H1 (cell line): ENCODE measurements around the gene DLEC1. TPM values are rescaled to one million over a fixed set of nuclear protein-coding genes. Genes with fewer than 3 reads are reported as not detected.
A peak's percentile ranks its signal among the peaks of the same experiment; 100 is the strongest.

Experiments
- CTCF ChIA-PET: fragments of 300-600 bp; sonication (Branson Sonifier 250); formaldehyde crosslinking; loops from one replicate; lab custom pipeline; 2021; ENCODE audit not compliant: partially characterized antibody; lab: Charles Lee
- POLR2A ChIA-PET: fragments of 300-600 bp; sonication (Branson Sonifier 250); formaldehyde crosslinking; loops from one replicate; lab custom pipeline; 2021; ENCODE audit warnings: inconsistent platforms; ENCODE audit not compliant: partially characterized antibody; lab: Charles Lee
- DNase-seq, 2 experiments: peaks; one replicate each; pipeline versions ENCODE4 v3.0.0 to v3.0.0-alpha.2; 2010 to 2022; ENCODE audit warnings: low spot score in 2 of 2, low read depth in 1 of 2, mixed read lengths in 1 of 2
- FAIRE-seq: peaks from 2 replicates; lab custom pipeline; 2011; peaks lifted over from hg19 to GRCh38; lab: Jason Lieb, UNC
- H2AFZ ChIP-seq: 2 replicates; pipeline ENCODE4 v1.8.1; 2012; ENCODE audit warnings: low read length, inconsistent platforms
- H2AK5ac ChIP-seq: 2 replicates; pipeline ENCODE4 v1.6.1; 2013; ENCODE audit warnings: low read depth, low read length
- H2BK120ac ChIP-seq: replicated peaks from 2 replicates; pipeline ENCODE3; 2013; ENCODE audit warnings: low read depth, low read length, inconsistent platforms
- H2BK12ac ChIP-seq: 2 replicates; pipeline ENCODE4 v1.6.1; 2013; ENCODE audit warnings: low read depth, low read length
- H2BK15ac ChIP-seq: 2 replicates; pipeline ENCODE4 v1.6.1; 2013; ENCODE audit warnings: low read length
- H2BK20ac ChIP-seq: 2 replicates; pipeline ENCODE4 v1.6.1; 2013; ENCODE audit warnings: low read length
- H2BK5ac ChIP-seq: 2 replicates; pipeline ENCODE4 v1.6.1; 2013; ENCODE audit warnings: low read depth, low read length
- H3K14ac ChIP-seq: 2 replicates; pipeline ENCODE4 v1.6.1; 2013; ENCODE audit warnings: inconsistent platforms; ENCODE audit not compliant: insufficient read length
- H3K18ac ChIP-seq: 2 replicates; pipeline ENCODE4 v1.6.1; 2013; ENCODE audit warnings: low read length; ENCODE audit errors: extremely low read depth
- H3K23ac ChIP-seq: 2 replicates; pipeline ENCODE4 v1.6.1; 2013; ENCODE audit warnings: inconsistent platforms; ENCODE audit not compliant: insufficient read length
- H3K23me2 ChIP-seq: 2 replicates; pipeline ENCODE4 v1.6.1; 2013; ENCODE audit warnings: low read depth, low read length
- H3K27ac ChIP-seq: 2 replicates; pipeline ENCODE4 v1.6.1; 2011; ENCODE audit warnings: low read depth, low read length, inconsistent platforms
- H3K27me3 ChIP-seq, 4 experiments: replicated peaks in 1 of 4; 1 replicate in 1 of 4; 2 replicates in 3 of 4; pipeline versions ENCODE4 v1.6.1 to v1.8.1; 2011 to 2013; ENCODE audit warnings: low read length in 3 of 4, mild to moderate bottlenecking in 3 of 4, inconsistent platforms in 2 of 4, mixed read lengths in 2 of 4, moderate library complexity in 1 of 4; ENCODE audit not compliant: control insufficient read depth in 3 of 4, insufficient read depth in 3 of 4; ENCODE audit errors: extremely low read depth in 1 of 4
- H3K36me3 ChIP-seq, 4 experiments: 2 replicates each; pipeline versions ENCODE4 v1.6.1 to v1.8.1; 2011 to 2013; ENCODE audit warnings: mild to moderate bottlenecking in 4 of 4, low read length in 3 of 4, moderate library complexity in 2 of 4, control low read depth in 1 of 4, inconsistent platforms in 1 of 4; ENCODE audit not compliant: insufficient read depth in 4 of 4, control insufficient read depth in 2 of 4
- H3K4ac ChIP-seq: replicated peaks from 2 replicates; pipeline ENCODE3; 2013; ENCODE audit warnings: low read length, low read depth, mixed read lengths, inconsistent platforms; ENCODE audit not compliant: insufficient read length
- H3K4me1 ChIP-seq, 4 experiments: replicated peaks in 1 of 4; 1 replicate in 1 of 4; 2 replicates in 3 of 4; pipeline versions ENCODE4 v1.6.1 to v1.8.1; 2011 to 2013; ENCODE audit warnings: low read length in 3 of 4, inconsistent platforms in 2 of 4, mixed read lengths in 1 of 4; ENCODE audit not compliant: insufficient read depth in 4 of 4, control insufficient read depth in 3 of 4
- H3K4me2 ChIP-seq, 2 experiments: 2 replicates each; pipeline versions ENCODE4 v1.6.1 to v1.8.1; 2011 to 2013; ENCODE audit warnings: low read depth in 2 of 2, low read length in 2 of 2, control low read depth in 1 of 2, inconsistent platforms in 1 of 2, mild to moderate bottlenecking in 1 of 2; ENCODE audit not compliant: insufficient read depth in 1 of 2
- H3K4me3 ChIP-seq, 4 experiments: fragments of 200-600, 300-600 bp in 1 of 4; sonication (generic), shearing (Covaris generic), sonication (Bioruptor Twin) in 1 of 4; 2 replicates each; pipeline versions ENCODE4 v1.5.1 to v1.8.1; 2011 to 2016; ENCODE audit warnings: low read length in 4 of 4, low read depth in 3 of 4, control low read depth in 2 of 4, inconsistent platforms in 2 of 4, mild to moderate bottlenecking in 2 of 4, mixed read lengths in 1 of 4, moderate library complexity in 1 of 4; ENCODE audit not compliant: insufficient read depth in 2 of 4; ENCODE audit errors: extremely low read depth in 1 of 4
- H3K56ac ChIP-seq: replicated peaks from 2 replicates; pipeline ENCODE3; 2013; ENCODE audit warnings: low read depth, mild to moderate bottlenecking, mixed read lengths, low read length, inconsistent platforms; ENCODE audit not compliant: insufficient read length
- H3K79me1 ChIP-seq: 2 replicates; pipeline ENCODE4 v1.6.1; 2013; ENCODE audit warnings: low read depth, low read length, control low read depth
- H3K79me2 ChIP-seq, 2 experiments: 2 replicates each; pipeline versions ENCODE4 v1.6.1 to v1.8.1; 2012 to 2013; ENCODE audit warnings: low read length in 2 of 2, mild to moderate bottlenecking in 2 of 2, inconsistent platforms in 1 of 2; ENCODE audit not compliant: insufficient read depth in 2 of 2, control insufficient read depth in 1 of 2
- H3K9ac ChIP-seq, 4 experiments: replicated peaks in 1 of 4; 1 replicate in 1 of 4; 2 replicates in 3 of 4; pipeline versions ENCODE4 v1.6.1 to v1.8.1; 2011 to 2013; ENCODE audit warnings: low read depth in 3 of 4, low read length in 3 of 4, control low read depth in 2 of 4, mild to moderate bottlenecking in 2 of 4, moderate library complexity in 2 of 4, inconsistent platforms in 1 of 4; ENCODE audit errors: extremely low read depth in 1 of 4
- H3K9me3 ChIP-seq, 2 experiments: 2 replicates each; pipeline versions ENCODE4 v1.6.1 to v1.8.1; 2012 to 2013; ENCODE audit warnings: mild to moderate bottlenecking in 2 of 2, moderate library complexity in 2 of 2, control low read depth in 1 of 2, inconsistent platforms in 1 of 2, low read depth in 1 of 2, low read length in 1 of 2, mixed read lengths in 1 of 2; ENCODE audit not compliant: insufficient read depth in 2 of 2
- H4K20me1 ChIP-seq, 2 experiments: replicated peaks in 1 of 2; 2 replicates each; pipeline versions ENCODE3 to v1.8.1; 2011 to 2013; ENCODE audit warnings: inconsistent platforms in 2 of 2, low read length in 2 of 2, mild to moderate bottlenecking in 1 of 2; ENCODE audit not compliant: insufficient read depth in 2 of 2, control insufficient read depth in 1 of 2
- H4K5ac ChIP-seq: 2 replicates; pipeline ENCODE4 v1.6.1; 2013; ENCODE audit warnings: low read length, low read depth, mixed read lengths, inconsistent platforms; ENCODE audit not compliant: insufficient read length
- H4K8ac ChIP-seq: 2 replicates; pipeline ENCODE4 v1.8.0; 2013; ENCODE audit warnings: mild to moderate bottlenecking, moderate library complexity, low read length, inconsistent platforms; ENCODE audit not compliant: insufficient read depth; ENCODE audit errors: extremely low read depth
- H4K91ac ChIP-seq: replicated peaks from 2 replicates; pipeline ENCODE3; 2013; ENCODE audit warnings: low read length, mixed read lengths, inconsistent platforms; ENCODE audit not compliant: insufficient read length
- ASH2L ChIP-seq: fragments of 200-600, 300-600 bp; sonication (generic); IDR thresholded peaks from one replicate; pipeline ENCODE4 v1.7.1; 2017; ENCODE audit warnings: low read length
- ATF2 ChIP-seq: IDR thresholded peaks from 2 replicates; pipeline ENCODE4 v1.6.1; 2012; ENCODE audit warnings: low read length, inconsistent platforms
- ATF3 ChIP-seq: IDR thresholded peaks from 2 replicates; pipeline ENCODE4 v1.6.1; 2011; ENCODE audit warnings: low read depth, mild to moderate bottlenecking, low read length; ENCODE audit not compliant: insufficient read depth
- RFX5 ChIP-seq: IDR thresholded peaks from 2 replicates; pipeline ENCODE4 v1.6.1; 2011; ENCODE audit warnings: low read depth, low read length, improper control_type of control experiment, borderline replicate concordance
- RNF2 ChIP-seq: fragments of 200-900, 300-1000 bp; sonication (generic); IDR thresholded peaks from 2 replicates; pipeline ENCODE4 v1.7.1; 2016; ENCODE audit warnings: borderline replicate concordance, low read depth, mild to moderate bottlenecking, antibody characterized with exemption, low read length; ENCODE audit not compliant: poor library complexity, severe bottlenecking; ENCODE audit errors: missing control alignments
- SAP30 ChIP-seq: fragments of 300-600 bp; sonication (generic); IDR thresholded peaks from 2 replicates; pipeline ENCODE4 v1.7.1; 2012; ENCODE audit warnings: low read length, moderate library complexity, mild to moderate bottlenecking, inconsistent platforms; ENCODE audit not compliant: insufficient read depth, insufficient replicate concordance
- SIN3A ChIP-seq, 2 experiments: IDR thresholded peaks in 1 of 2; conservative IDR thresholded peaks in 1 of 2; 2 replicates each; pipeline ENCODE4 v1.6.1; 2011 to 2012; ENCODE audit warnings: low read length in 2 of 2, improper control_type of control experiment in 1 of 2, low read depth in 1 of 2, mild to moderate bottlenecking in 1 of 2
- SP4 ChIP-seq: IDR thresholded peaks from 2 replicates; pipeline ENCODE4 v1.6.1; 2012; ENCODE audit warnings: low read length, inconsistent platforms
- WGBS, 2 experiments: shearing (Covaris generic) in 1 of 2; methylation state at CpG; one replicate each; pipeline versions ENCODE4 v1.1.6 to v1.1.7; 2013 to 2015; ENCODE audit warnings: low lambda C conversion rate in 2 of 2, mixed read lengths in 2 of 2, inconsistent platforms in 1 of 2, low coverage in 1 of 2, missing lambda C conversion rate in 1 of 2; ENCODE audit not compliant: insufficient replicate concordance in 2 of 2, insufficient coverage in 1 of 2, insufficient read length in 1 of 2; ENCODE audit errors: extremely low coverage in 1 of 2, missing lambda C conversion rate in 1 of 2; 5-methylcytosine and 5-hydroxymethylcytosine counted together
- polyA plus RNA-seq, 7 experiments: library from polyadenylated mRNA; depleted of rRNA in 3 of 7; stranded (reverse) in 5 of 7; unstranded in 2 of 7; fragments of >200 nt in 5 of 7; fragments of 200-250 nt in 2 of 7; gene quantifications; 1 replicate in 5 of 7; 2 replicates in 1 of 7; 4 replicates in 1 of 7; pipeline versions ENCODE4 v1.2.1 to v1.2.3, GENCODE V29; 2011 to 2013; ENCODE audit warnings: missing spikeins in 2 of 7, mixed read lengths in 2 of 7
- total RNA-seq: library from RNA; stranded (reverse); fragmentation: NEBNext Ultra II Directional; extraction: Animal tissue kit (Norgen Biotek cat#: 25700); gene quantifications from 2 replicates; pipeline ENCODE4 v1.2.1, GENCODE V29; 2021

Gene DLEC1
- total and polyA plus RNA-seq, 2 of the 8 experiments (the other 6 are each of a cell fraction or from before 2014, with no cell fraction given) = 0.26 to 0.76 TPM

- DNase-seq = no peak
- H2AFZ ChIP-seq = no peak overlapping the region
- H4K91ac ChIP-seq = peak overlapping the region; percentile 26
- POLR2A ChIA-PET = interaction anchor here (0.6 to 0.7 kb wide), 2 partner anchors 35 to 164 kb away, joined by 3 to 4 read pairs; partner anchors contain the start of gene DLEC1
- H3K36me3 ChIP-seq = peaks cover 0 to 2% (median under 1%) of the 10 kb centered on the region in 4 experiments; a peak in 1 of 8 replicates
- no peak overlapping the region for H3K18ac ChIP-seq
- TF ChIP-seq RNF2 = no peak
- no peak for TF ChIP-seq RFX5
- no peak for TF ChIP-seq SIN3A (conservative IDR thresholded peaks at IDR 0.05 in 1 of 2, IDR thresholded peaks at IDR 0.05 in 1 of 2; ENCODE audit: low read depth in 1 of 2, low read length in 2 of 2)
- no peak for TF ChIP-seq SP4
- TF ChIP-seq SAP30 = no peak
- no peak for TF ChIP-seq ATF3
- TF ChIP-seq ATF2 = no peak
- no peak for TF ChIP-seq ASH2L
- H3K23me2 ChIP-seq = no peaks in the 10 kb centered on the region
- H3K9ac ChIP-seq = no peak overlapping the region
- no peak overlapping the region for H3K23ac ChIP-seq
- FAIRE-seq = no peak
- H3K56ac ChIP-seq = no peak overlapping the region
- H3K79me2 ChIP-seq = no peaks in the 10 kb centered on the region
- H2AK5ac ChIP-seq = no peak overlapping the region; the same call in 1 of the 2 replicates
- H2BK20ac ChIP-seq = no peak overlapping the region
- H3K79me1 ChIP-seq = no peaks in the 10 kb centered on the region; the same call in 1 of the 2 replicates
- H3K4me3 ChIP-seq = no peak overlapping the region
- CTCF ChIA-PET = interaction anchor here (0.7 to 5.3 kb wide), 59 partner anchors 10 to 664 kb away, joined by 3 to 75 read pairs (median 4); partner anchors contain the start of genes DLEC1 and SLC22A14
- H4K8ac ChIP-seq = peak overlapping the region; percentile 51; the same call in 1 of the 2 replicates
- WGBS, 2 experiments = 84% methylated on average over 9 of the region's 11 CpGs; no CpG with 5 or more reads in 1 of the 2 experiments
- peak overlapping the region; percentile 13; the same call in 1 of the 2 replicates for H2BK12ac ChIP-seq
- H3K14ac ChIP-seq = no peak overlapping the region
- no peaks in the 10 kb centered on the region for H3K27me3 ChIP-seq
- H3K4me2 ChIP-seq = no peak overlapping the region
- H4K5ac ChIP-seq = no peak overlapping the region
- no peak overlapping the region for H2BK120ac ChIP-seq
- no peak overlapping the region for H2BK5ac ChIP-seq
- H3K9me3 ChIP-seq = no peaks in the 10 kb centered on the region
- no peak overlapping the region for H3K27ac ChIP-seq
- H2BK15ac ChIP-seq = no peak overlapping the region
- peaks cover 0 to 3% (median 1%) of the 10 kb centered on the region in 4 experiments; a peak in 3 of 7 replicates for H3K4me1 ChIP-seq
- H3K4ac ChIP-seq = no peak overlapping the region
- peaks cover 0 to 6% of the 10 kb centered on the region in 2 experiments for H4K20me1 ChIP-seq
Measured at GRCh38 chr3:38003817-38004414, 35.1 kb upstream of the DLEC1 start.
